C4-2B (cell line): ENCODE results near the gene GUCY1B1.

Experiments
- H3K27ac ChIP-seq: fragments of 450-650 bp; 2 replicates; pipeline ENCODE4 v1.5.1; 2017
- ZFX ChIP-seq: fragments of 450-650 bp; IDR thresholded peaks from 2 replicates; pipeline ENCODE4 v1.6.1; 2017
- TF ChIP-seq, protein P1 (sequence below): fragments of 450-650 bp; conservative IDR thresholded peaks from 2 replicates; pipeline ENCODE4 v1.5.1; 2017; ENCODE audit warnings: mild to moderate bottlenecking

GUCY1B1 gene

DNA sequence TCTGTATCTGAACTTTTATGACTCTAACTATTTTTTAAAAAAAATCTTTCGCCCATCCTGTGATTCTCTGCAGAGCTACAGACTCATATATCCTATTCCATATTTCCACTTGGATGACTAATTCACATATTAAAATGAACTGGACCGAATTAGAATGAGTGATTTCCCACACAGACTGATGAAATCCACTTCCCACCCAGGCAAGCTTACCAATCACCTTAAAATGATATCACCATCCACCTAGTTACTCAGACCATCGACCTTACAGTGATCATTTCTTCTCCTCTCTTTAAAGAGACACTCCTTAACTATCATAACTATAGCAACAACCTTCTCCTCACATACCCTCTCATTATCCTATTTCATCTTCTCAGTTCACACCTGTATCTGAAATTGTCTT lies 34.1 kb upstream of the GUCY1B1 start:
- TF ChIP-seq, protein P1, sequence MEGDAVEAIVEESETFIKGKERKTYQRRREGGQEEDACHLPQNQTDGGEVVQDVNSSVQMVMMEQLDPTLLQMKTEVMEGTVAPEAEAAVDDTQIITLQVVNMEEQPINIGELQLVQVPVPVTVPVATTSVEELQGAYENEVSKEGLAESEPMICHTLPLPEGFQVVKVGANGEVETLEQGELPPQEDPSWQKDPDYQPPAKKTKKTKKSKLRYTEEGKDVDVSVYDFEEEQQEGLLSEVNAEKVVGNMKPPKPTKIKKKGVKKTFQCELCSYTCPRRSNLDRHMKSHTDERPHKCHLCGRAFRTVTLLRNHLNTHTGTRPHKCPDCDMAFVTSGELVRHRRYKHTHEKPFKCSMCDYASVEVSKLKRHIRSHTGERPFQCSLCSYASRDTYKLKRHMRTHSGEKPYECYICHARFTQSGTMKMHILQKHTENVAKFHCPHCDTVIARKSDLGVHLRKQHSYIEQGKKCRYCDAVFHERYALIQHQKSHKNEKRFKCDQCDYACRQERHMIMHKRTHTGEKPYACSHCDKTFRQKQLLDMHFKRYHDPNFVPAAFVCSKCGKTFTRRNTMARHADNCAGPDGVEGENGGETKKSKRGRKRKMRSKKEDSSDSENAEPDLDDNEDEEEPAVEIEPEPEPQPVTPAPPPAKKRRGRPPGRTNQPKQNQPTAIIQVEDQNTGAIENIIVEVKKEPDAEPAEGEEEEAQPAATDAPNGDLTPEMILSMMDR: no peak
- TF ChIP-seq ZFX: no peak
- no peak overlapping the region for H3K27ac ChIP-seq

GRCh38 chr4:155734065-155734464 lies 24.8 kb upstream of the GUCY1B1 start:
- TF ChIP-seq ZFX: no peak
- TF ChIP-seq, protein P1: no peak

DNA sequence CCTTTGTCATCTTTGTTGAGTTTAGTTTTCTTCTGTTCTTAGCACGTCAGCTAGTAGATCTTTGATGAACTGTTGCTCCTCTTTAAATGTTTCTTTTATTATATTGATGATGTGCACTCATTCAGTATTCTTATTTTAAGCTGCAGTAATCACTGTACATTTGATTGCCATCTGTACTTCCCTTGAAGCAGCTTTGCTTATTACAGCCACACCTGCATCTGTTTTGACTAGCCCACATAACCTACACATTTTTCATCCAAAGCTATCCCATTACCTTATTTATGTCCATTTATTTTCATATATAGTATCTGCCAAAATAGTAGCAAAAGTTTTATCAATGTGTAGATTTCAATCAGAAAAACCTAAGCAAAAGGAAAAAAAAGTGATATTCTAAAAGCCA lies 23.9 kb upstream of the GUCY1B1 start:
- TF ChIP-seq ZFX: no peak
- TF ChIP-seq, protein P1: no peak
- H3K27ac ChIP-seq: no peak overlapping the region

More at GRCh38 chr4:155734065-155734464, 24.8 kb upstream of the GUCY1B1 start:
- no peak overlapping the region for H3K27ac ChIP-seq

- TF ChIP-seq, protein P1: no peak
- no peak for TF ChIP-seq ZFX
- H3K27ac ChIP-seq: no peak overlapping the region
These were observed 23.3 kb upstream of the GUCY1B1 start for GRCh38 chr4:155735496-155735895.

GRCh38 chr4:155738548-155738947 lies 20.3 kb upstream of the GUCY1B1 start:
- TF ChIP-seq ZFX: no peak
- TF ChIP-seq, protein P1: no peak
- no peak overlapping the region for H3K27ac ChIP-seq

- TF ChIP-seq, protein P1: no peak
- no peak for TF ChIP-seq ZFX
- no peak overlapping the region for H3K27ac ChIP-seq
These were observed 17.3 kb upstream of the GUCY1B1 start for GRCh38 chr4:155741546-155741945.

DNA sequence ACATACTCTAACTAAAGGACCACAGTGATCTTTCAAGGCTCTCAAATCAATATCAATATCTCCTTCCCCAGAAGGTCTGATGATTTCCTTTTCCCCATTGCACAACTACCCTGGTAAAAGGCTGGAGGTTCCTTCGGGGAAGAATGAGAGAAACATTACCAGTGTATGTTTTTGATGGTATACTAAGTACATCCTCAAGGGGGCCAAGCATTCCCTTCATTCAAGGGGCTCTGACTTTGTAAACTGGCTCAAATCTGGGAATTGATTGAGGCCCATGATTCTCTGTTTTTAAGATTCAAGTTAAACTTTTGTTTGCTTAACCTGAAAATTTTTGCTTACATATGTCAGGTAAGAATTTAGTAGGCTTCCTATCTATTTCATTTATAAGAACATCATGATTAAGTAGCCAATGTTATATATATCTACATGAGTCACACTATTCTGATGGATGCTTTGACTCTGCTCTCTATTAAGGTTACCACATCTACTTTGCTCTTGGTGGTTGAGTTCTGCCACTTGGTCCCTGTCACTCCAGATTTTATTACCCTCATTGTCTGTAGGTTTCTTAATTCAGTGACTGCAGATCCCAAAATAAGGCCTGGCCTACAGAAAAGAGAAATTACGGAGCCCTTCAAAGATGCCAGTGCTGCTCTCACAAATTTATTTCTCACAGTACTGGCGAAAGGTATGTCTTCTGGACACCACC lies 16.4 kb upstream of the GUCY1B1 start:
- no peak for TF ChIP-seq ZFX
- TF ChIP-seq, protein P1: no peak; the same call in 1 of the 2 replicates
- no peak overlapping the region for H3K27ac ChIP-seq
